K562 (cell line): Measurements from ENCODE around the gene TMEM203. TPM values are rescaled to one million over a fixed set of nuclear protein-coding genes. Genes with fewer than 3 reads are reported as not detected.
A peak's percentile ranks its signal among the peaks of the same experiment; 100 is the strongest.

ENCODE experiments used
- ASH1L ChIP-seq: fragments of 450-650 bp; IDR thresholded peaks from 2 replicates; pipeline ENCODE4 v1.6.1; 2018; ENCODE audit warnings: borderline replicate concordance, mild to moderate bottlenecking, low read depth; ENCODE audit not compliant: partially characterized antibody
- BMI1 ChIP-seq: fragments of 150-350 bp; IDR thresholded peaks from 2 replicates; pipeline ENCODE4 v1.6.1; 2014; ENCODE audit warnings: low read length
- BRCA1 ChIP-seq, 2 experiments: fragments of 450-650 bp in 1 of 2; sonication (generic) in 1 of 2; formaldehyde crosslinking in 1 of 2; IDR thresholded peaks; 2 replicates each; pipeline versions ENCODE4 v1.5.0 to v1.6.1; 2017 to 2020; ENCODE audit warnings: mild to moderate bottlenecking in 1 of 2, missing genetic modification reagents in 1 of 2
- CCNT2 ChIP-seq: IDR thresholded peaks from 2 replicates; pipeline ENCODE4 v1.6.1; 2011; ENCODE audit warnings: borderline replicate concordance, low read depth, mild to moderate bottlenecking, moderate library complexity, mixed read lengths, low read length; ENCODE audit not compliant: insufficient read length; ENCODE audit errors: extremely low read depth
- EGR1 ChIP-seq: fragments of 450-650 bp; conservative IDR thresholded peaks from 2 replicates; pipeline ENCODE4 v1.6.1; 2017; ENCODE audit warnings: mild to moderate bottlenecking
- ETV6 ChIP-seq, 3 experiments: fragments of 150-350 bp in 1 of 3; sonication (generic) in 1 of 3; formaldehyde crosslinking in 1 of 3; IDR thresholded peaks; 2 replicates each; pipeline versions ENCODE4 v1.6.1 to v1.8.0; 2014 to 2022; ENCODE audit warnings: borderline replicate concordance in 2 of 3, low read depth in 2 of 3, antibody characterized with exemption in 1 of 3, low read length in 1 of 3, mild to moderate bottlenecking in 1 of 3, missing genetic modification reagents in 1 of 3
- FOS ChIP-seq: IDR thresholded peaks from 3 replicates; pipeline ENCODE4 v1.6.1; 2011; ENCODE audit not compliant: insufficient read length; ENCODE audit errors: extremely low read depth
- FOXK1 ChIP-seq: sonication (generic); formaldehyde crosslinking; IDR thresholded peaks from 2 replicates; pipeline ENCODE4 v1.8.0; 2022; ENCODE audit warnings: missing genetic modification reagents, mild to moderate bottlenecking, borderline replicate concordance
- HNRNPK ChIP-seq: fragments of 200-400 bp; formaldehyde crosslinking; IDR thresholded peaks from one replicate; pipeline ENCODE4 v1.6.1; 2018; ENCODE audit warnings: mild to moderate bottlenecking, low read depth, low read length; ENCODE audit not compliant: poor library complexity, severe bottlenecking
- HNRNPL ChIP-seq: fragments of 200-400 bp; formaldehyde crosslinking; IDR thresholded peaks from 2 replicates; pipeline ENCODE4 v1.6.1; 2017; ENCODE audit warnings: low read depth, mild to moderate bottlenecking, low read length
- MCM2 ChIP-seq: fragments of 450-650 bp; IDR thresholded peaks from 2 replicates; pipeline ENCODE4 v1.6.1; 2017; ENCODE audit warnings: low read depth, mild to moderate bottlenecking
- NFE2L1 ChIP-seq: fragments of 450-650 bp; IDR thresholded peaks from 2 replicates; pipeline ENCODE4 v1.6.1; 2016; ENCODE audit warnings: missing genetic modification characterization, low read depth, mild to moderate bottlenecking, missing compliant biosample characterization, moderate library complexity, borderline replicate concordance
- NONO ChIP-seq, 2 experiments: fragments of 200-400 bp in 1 of 2; fragments of 450-650 bp in 1 of 2; formaldehyde crosslinking in 1 of 2; IDR thresholded peaks; 2 replicates each; pipeline ENCODE4 v1.6.1; 2017; ENCODE audit warnings: low read depth in 2 of 2, mild to moderate bottlenecking in 2 of 2, moderate library complexity in 2 of 2, low read length in 1 of 2
- RBM17 ChIP-seq: fragments of 200-400 bp; formaldehyde crosslinking; IDR thresholded peaks from 2 replicates; pipeline ENCODE4 v1.6.1; 2017; ENCODE audit warnings: low read depth, mild to moderate bottlenecking, low read length, borderline replicate concordance
- RFX5 ChIP-seq: IDR thresholded peaks from 2 replicates; pipeline ENCODE4 v1.6.1; 2011; ENCODE audit warnings: low read depth, mild to moderate bottlenecking, improper control_type of control experiment, low read length
- SP1 ChIP-seq: sonication (generic); formaldehyde crosslinking; IDR thresholded peaks from 2 replicates; pipeline ENCODE4 v1.8.1; 2022; ENCODE audit warnings: mild to moderate bottlenecking, missing genetic modification reagents
- TAF1 ChIP-seq: IDR thresholded peaks from 2 replicates; pipeline ENCODE4 v1.6.1; 2011; ENCODE audit warnings: mild to moderate bottlenecking, low read length, moderate library complexity; ENCODE audit not compliant: insufficient read depth, control insufficient read depth, severe bottlenecking; ENCODE audit errors: extremely low read depth
- TCF3 ChIP-seq: sonication (generic); formaldehyde crosslinking; IDR thresholded peaks from 2 replicates; pipeline ENCODE4 v1.4.0; 2020; ENCODE audit warnings: mild to moderate bottlenecking, missing genetic modification reagents
- ZBED1 ChIP-seq: IDR thresholded peaks from 2 replicates; pipeline ENCODE4 v1.6.1; 2014
- ZBTB2 ChIP-seq: fragments of 450-650 bp; IDR thresholded peaks from 2 replicates; pipeline ENCODE4 v1.6.1; 2016; ENCODE audit warnings: antibody characterized with exemption
- ZFX ChIP-seq: sonication (generic); formaldehyde crosslinking; IDR thresholded peaks from 2 replicates; pipeline ENCODE4 v1.8.0; 2022; ENCODE audit warnings: mild to moderate bottlenecking, missing genetic modification reagents, moderate library complexity
- ZNF232 ChIP-seq: sonication (generic); formaldehyde crosslinking; IDR thresholded peaks from 2 replicates; pipeline ENCODE4 v1.8.0; 2022; ENCODE audit warnings: mild to moderate bottlenecking, missing genetic modification reagents
- ZNF277 ChIP-seq: fragments of 250-450 bp; sonication (Bioruptor Pico); IDR thresholded peaks from 2 replicates; pipeline ENCODE4 v1.8.0; 2022; ENCODE audit warnings: inconsistent platforms, mild to moderate bottlenecking, moderate library complexity, borderline replicate concordance
- ZNF583 ChIP-seq: fragments of 250-450 bp; sonication (Bioruptor Pico); IDR thresholded peaks from 2 replicates; pipeline ENCODE4 v1.4.0; 2020
- ZNF76 ChIP-seq: fragments of 250-450 bp; sonication (Bioruptor Pico); IDR thresholded peaks from 2 replicates; pipeline ENCODE4 v1.4.0; 2020; ENCODE audit warnings: mild to moderate bottlenecking, moderate library complexity, borderline replicate concordance
- polyA plus RNA-seq, 8 experiments: library from polyadenylated mRNA; depleted of rRNA in 4 of 8; stranded (reverse) in 5 of 8; unstranded in 3 of 8; fragments of >200 nt; fragmentation: Nextera tagmentation in 2 of 8; fragmentation: Illumina TruSeq in 1 of 8; extraction: Ambion mirVana in 2 of 8; extraction: Trizol in 1 of 8; gene quantifications; 2 replicates each; pipeline versions ENCODE4 v1.2.1 to v1.2.3, GENCODE V29; 2011 to 2014; ENCODE audit warnings: inconsistent platforms in 1 of 8, missing spikeins in 1 of 8
- total RNA-seq, 7 experiments: library from RNA; depleted of rRNA in 6 of 7; stranded (reverse); fragments of >200 nt in 6 of 7; fragmentation: Illumina TruSeq in 2 of 7; extraction: Trizol in 2 of 7; gene quantifications; 2 replicates each; pipeline versions ENCODE4 v1.2.1 to v1.2.3, GENCODE V29; 2011 to 2021; ENCODE audit warnings: low replicate concordance in 1 of 7

The TMEM203 gene
- total and polyA plus RNA-seq, 9 of the 15 experiments (the other 6 are each of a cell fraction or from before 2014, with no cell fraction given): 8.8 to 59.5 (median 37.6) TPM

- no peak for TF ChIP-seq ZNF277 (CRISPR knock-in tag)
- TF ChIP-seq ZNF76: no peak
- no peak for TF ChIP-seq HNRNPK
- no peak for TF ChIP-seq ZNF232 (CRISPR knock-in tag)
- TF ChIP-seq EGR1: no peak
- TF ChIP-seq SP1 (CRISPR knock-in tag): peak; percentile 96
- TF ChIP-seq HNRNPL: 0 out of 2 replicates have a peak, but pooled peaks have one; percentile 19
- TF ChIP-seq ZBED1: no peak
- no peak for TF ChIP-seq RFX5
- TF ChIP-seq ZFX (CRISPR knock-in tag): peak; percentile 30; the same call in 1 of the 2 replicates
- peak; percentile 94 for TF ChIP-seq ASH1L
- TF ChIP-seq FOXK1 (CRISPR knock-in tag): no peak
- TF ChIP-seq BMI1: no peak
- TF ChIP-seq NFE2L1: no peak
- TF ChIP-seq ZNF583 (CRISPR knock-in tag): 0 out of 2 replicates have a peak, but pooled peaks have one; percentile 34
- TF ChIP-seq NONO (IDR thresholded peaks at IDR 0.05; ENCODE audit: low read depth in 2 of 2, low read length in 1 of 2): peak in 1 of 2 experiments; percentile 92; a peak in 3 of 4 replicates
- peak; percentile 60; the same call in 1 of the 2 replicates for TF ChIP-seq ZBTB2
- TF ChIP-seq FOS: peak; percentile 97
- TF ChIP-seq MCM2: no peak
- no peak for TF ChIP-seq BRCA1 (IDR thresholded peaks at IDR 0.05)
- TF ChIP-seq BRCA1 (CRISPR knock-in tag; IDR thresholded peaks at IDR 0.05): no peak
- TF ChIP-seq ETV6 (IDR thresholded peaks at IDR 0.05; ENCODE audit: borderline replicate concordance in 1 of 2, low read depth in 2 of 2, low read length in 1 of 2): no peak
- no peak for TF ChIP-seq ETV6 (CRISPR knock-in tag; IDR thresholded peaks at IDR 0.05; ENCODE audit: borderline replicate concordance)
- no peak for TF ChIP-seq RBM17
- TF ChIP-seq CCNT2: peak; percentile 93
- peak; percentile 96 for TF ChIP-seq TAF1
- TF ChIP-seq TCF3 (CRISPR knock-in tag): no peak
Measured at GRCh38 chr9:137200311-137201204, 4.9 kb downstream of the TMEM203 start, which contains the start of gene TPRN (continued).
